GM23248 (cell line): ENCODE data around the gene NRF1.

Experiments
- EZH2 ChIP-seq: fragments of 200-600 bp; sonication (generic); IDR thresholded peaks from 2 replicates; pipeline ENCODE4 v1.6.1; 2018; ENCODE audit warnings: antibody characterized with exemption, mild to moderate bottlenecking; ENCODE audit not compliant: insufficient read depth, poor library complexity, severe bottlenecking
- EZH2phosphoT487 ChIP-seq: fragments of 200-600 bp; sonication (generic); IDR thresholded peaks from 2 replicates; pipeline ENCODE4 v1.6.1; 2018; ENCODE audit warnings: antibody characterized with exemption, moderate library complexity, mild to moderate bottlenecking, low read depth; ENCODE audit not compliant: insufficient read depth

GRCh38 chr7:129792721-129793120, 181.2 kb downstream of the NRF1 start:
- TF ChIP-seq EZH2 (no peak), EZH2phosphoT487 (no peak)
